OCI-M1 (cell line): Measurements from ENCODE around the gene LUZP1.

Experiments used
- DNase-seq: peaks from one replicate; lab custom pipeline; 2025; lab: John Stamatoyannopoulos, UW

The LUZP1 gene

GRCh38 chr1:23084880-23085279, 83.8 kb downstream of the LUZP1 start:
- no peak for DNase-seq

DNA sequence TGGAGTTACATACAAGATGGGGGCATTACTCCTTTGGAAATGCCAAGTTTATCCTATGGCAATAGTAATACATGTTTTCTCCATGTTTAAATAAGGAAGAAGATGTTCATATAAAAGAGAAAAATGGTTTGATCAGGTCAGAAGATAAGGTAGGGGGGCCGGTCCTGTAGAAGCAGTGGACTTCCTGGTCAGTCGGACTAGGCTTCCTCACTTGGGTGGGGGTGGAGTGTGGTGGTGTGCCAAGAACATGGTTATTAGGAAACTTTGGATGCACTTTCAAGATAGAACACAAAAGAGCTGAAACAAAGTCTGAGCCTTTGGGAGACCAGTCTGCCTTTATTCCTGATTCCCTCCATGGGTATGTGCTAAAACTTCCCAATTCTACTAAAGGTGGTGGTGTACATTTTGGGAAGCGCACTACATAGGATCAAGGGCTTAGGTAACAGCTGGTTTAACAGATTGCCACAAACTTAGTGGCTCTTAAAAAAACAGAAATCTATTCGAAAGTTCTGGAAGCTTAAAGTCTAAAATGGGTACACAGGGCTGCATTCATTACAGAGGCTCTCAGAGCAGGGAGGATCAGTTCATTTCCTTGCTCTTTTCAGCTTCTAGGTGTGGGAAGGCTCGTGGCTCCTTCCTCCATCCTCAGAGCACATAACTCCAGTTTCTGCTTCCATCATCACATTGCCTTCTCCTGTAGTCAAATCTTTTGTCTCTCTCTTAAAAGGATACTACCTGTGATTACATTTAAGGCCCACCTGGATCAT, 84.8 kb downstream of the LUZP1 start:
- DNase-seq: no peak

DNA sequence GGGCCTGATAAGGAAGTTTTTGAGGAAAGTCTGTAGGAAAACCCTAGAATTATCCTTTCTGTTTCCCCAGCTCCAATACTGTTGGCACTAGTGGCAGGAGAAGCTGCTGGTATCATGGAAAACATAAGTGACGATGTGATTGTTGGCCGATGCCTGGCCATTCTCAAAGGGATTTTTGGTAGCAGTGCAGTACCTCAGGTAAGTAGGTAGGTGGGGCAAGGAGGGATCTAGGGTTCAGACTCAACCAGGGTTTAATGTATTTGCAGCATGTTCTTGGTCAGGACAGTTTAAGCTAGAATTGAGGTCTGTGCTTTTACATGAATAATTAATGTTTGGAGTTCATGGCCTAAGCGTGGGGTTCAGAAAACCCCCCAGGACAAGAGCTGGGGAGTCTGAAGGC, 87.3 kb downstream of the LUZP1 start:
- DNase-seq: no peak

DNA sequence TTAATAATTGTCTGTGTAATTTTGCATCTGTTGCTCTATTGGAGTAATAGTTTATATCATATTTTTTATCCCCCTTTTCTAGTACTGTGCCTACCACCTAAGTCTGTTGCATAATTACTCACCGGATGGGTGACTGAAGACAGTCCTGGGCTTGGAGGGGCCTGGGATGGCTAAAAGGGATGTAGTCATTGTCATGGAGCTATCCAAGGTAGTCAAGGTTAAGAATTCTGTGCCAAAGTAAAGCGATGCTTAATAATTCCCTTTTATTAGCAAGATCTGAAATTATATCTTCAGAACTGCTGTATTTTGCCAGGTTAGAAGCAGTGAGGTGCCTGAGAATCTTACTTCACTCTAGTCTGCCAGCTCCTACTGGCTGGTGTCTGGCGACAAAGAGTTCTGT, 87.8 kb downstream of the LUZP1 start:
- DNase-seq: no peak

- DNase-seq: no peak
Observed at GRCh38 chr1:23079025-23079424, 89.6 kb downstream of the LUZP1 start.

DNA sequence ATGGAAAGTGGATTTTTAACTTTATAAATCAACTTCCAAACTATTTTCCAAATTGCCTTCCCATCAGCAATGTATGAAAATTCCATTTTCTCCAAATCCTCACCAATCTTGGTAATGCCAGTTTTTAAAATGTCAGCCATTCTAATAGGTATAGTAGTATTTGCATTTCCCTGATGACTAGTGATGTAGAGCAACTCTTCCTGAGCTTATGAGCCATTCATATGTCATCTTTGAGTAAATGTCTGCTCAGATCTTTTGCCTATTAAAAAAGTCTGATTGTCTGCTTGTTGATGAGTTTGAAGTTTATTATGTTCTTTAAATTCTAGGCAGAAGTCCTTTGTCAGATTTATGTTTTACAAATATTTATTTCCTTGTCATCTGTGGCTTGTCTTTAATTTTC, 94.6 kb downstream of the LUZP1 start:
- no peak for DNase-seq

GRCh38 chr1:23069675-23070074, 99.0 kb downstream of the LUZP1 start:
- no peak for DNase-seq

- no peak for DNase-seq
Observed at GRCh38 chr1:23069149-23069548, 99.5 kb downstream of the LUZP1 start.

- DNase-seq: no peak
Observed at GRCh38 chr1:23066075-23066474, 102.6 kb downstream of the LUZP1 start.

DNA sequence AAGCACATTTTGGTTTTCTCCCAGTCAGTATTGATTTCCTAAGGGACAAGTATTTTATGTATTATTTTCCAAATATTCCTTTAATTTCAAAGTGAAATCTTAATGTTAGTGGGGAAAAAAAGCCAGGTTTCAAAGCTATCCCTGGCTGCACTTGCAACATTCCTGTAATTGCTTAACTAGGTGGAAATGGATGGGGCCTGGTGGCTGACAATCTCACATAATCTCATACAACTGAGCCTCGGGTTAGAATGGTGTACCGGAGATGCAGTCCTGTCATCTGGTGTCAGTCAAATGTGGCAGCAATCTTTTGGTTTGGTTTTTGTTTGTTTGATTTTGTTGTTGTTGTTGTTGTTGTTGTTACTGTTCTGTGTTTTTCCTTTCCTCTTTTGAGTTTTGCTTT, 103.3 kb downstream of the LUZP1 start:
- DNase-seq: no peak

DNA sequence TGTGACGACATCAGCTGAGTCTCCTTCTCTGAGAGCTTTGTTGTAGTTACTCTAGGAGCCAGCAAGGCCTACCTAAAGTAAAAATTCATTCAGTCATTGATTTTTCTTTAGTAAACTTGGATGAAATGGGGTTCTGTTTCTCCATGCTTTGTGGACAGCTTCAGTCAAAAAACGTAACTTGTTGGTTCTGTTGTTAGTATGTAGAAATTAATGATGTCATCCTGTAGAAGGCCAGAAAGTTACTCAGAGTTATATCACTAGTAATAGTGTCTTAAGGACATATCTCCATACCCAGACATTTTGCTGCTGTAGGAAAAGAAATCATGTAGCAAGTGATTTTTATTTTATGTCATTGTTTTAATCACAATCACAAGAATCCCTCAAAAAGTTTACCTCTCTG, 106.4 kb downstream of the LUZP1 start:
- DNase-seq: no peak

GRCh38 chr1:23057301-23057700, 111.4 kb downstream of the LUZP1 start:
- no peak for DNase-seq

- DNase-seq: no peak
Observed at GRCh38 chr1:23051290-23051909, 117.3 kb downstream of the LUZP1 start.

- no peak for DNase-seq
Observed at GRCh38 chr1:23050201-23050600, 118.5 kb downstream of the LUZP1 start.

- no peak for DNase-seq
Observed at GRCh38 chr1:23044035-23044434, 124.6 kb downstream of the LUZP1 start.

DNA sequence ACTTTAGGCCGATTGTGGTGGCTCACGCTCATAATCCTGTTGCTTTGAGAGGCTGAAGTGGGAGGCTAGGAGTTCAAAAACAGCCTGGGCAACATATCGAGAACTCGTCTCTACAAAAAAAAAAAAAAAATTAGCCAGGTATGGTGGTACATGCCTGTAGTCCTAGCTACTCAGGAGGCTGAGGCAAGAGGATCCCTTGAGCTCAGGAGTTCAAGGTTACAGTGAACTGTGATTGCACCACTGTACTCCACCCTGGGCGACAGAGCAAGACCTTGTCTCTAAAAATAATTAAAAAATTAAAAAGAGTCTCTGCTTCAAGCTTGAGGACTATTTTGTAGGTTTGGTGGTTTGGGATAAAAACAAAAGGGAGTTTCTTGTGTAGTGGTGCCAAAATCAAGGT, 128.1 kb downstream of the LUZP1 start:
- no peak for DNase-seq

- DNase-seq: no peak
Observed at GRCh38 chr1:23039308-23039826, 129.3 kb downstream of the LUZP1 start.

DNA sequence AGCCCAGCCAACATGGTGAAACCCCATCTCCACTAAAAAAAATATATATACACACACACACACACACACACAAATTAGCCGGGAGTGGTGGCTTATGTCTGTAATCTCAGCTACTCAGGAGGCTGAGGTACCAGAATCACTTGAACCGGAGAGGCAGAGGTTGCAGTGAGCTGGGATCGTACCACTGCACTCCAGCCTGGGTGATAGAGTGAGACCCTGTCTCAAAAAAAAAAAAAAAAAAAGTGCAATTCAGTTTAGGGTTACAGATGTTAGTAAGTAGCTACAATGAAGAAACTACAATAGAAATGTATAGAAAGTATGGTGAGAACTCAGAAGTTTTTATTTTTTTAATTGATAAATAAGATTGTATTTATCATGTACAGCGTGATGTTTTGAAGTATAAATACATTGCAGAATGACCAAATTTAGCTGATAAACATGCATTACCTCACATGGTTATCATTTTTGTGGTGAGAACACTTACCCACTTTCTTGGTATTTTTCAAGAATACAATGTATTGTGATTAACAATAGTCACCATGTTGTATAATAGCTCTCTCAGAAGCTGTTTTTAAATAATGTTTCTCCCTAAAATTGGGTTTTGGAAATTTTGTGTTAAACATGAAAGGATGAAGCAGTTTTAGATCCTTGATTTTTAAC, 131.4 kb downstream of the LUZP1 start:
- DNase-seq: peak; percentile 70

GRCh38 chr1:23035823-23036452, 132.7 kb downstream of the LUZP1 start:
- no peak for DNase-seq
